Upper lobe of left lung (tissue), 4 donors: ENCODE results near the gene DCAF4.

Experiments
- POLR2A ChIP-seq, 4 donors: fragments of 450-650 bp; IDR thresholded peaks; one replicate each; pipeline ENCODE4 v1.5.1; 2016 to 2017; ENCODE audit warnings: antibody characterized with exemption in 4 of 4, mild to moderate bottlenecking in 2 of 4
- TF ChIP-seq, protein P1 (sequence below), 6 experiments: fragments of 450-650 bp in 4 of 6; fragments of 200-600 bp in 2 of 6; sonication (generic) in 2 of 6; IDR thresholded peaks; one replicate each; pipeline ENCODE4 v1.5.1; 2016 to 2019; ENCODE audit warnings: antibody characterized with exemption in 6 of 6

DNA sequence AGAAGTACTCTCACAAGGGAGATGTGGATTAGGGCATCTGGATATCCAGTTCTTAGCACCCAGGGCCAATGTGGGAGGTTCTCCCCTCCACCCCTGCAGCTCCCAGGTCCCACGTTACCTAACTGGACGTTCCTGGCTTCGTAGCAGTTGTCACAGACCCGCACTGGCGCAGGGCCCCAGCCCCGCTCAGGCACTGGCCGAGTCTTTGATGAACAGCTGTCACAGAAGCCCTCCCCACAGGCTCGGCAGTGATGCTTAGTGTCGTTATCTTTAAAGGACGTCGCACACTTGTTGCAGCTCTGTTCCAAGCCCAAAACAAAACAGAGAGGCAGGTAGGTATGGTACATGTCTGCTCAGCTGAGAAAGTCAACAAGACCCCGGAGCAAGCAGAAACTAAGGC lies 48.4 kb downstream of the DCAF4 start:
- TF ChIP-seq POLR2A (IDR thresholded peaks at IDR 0.05), result no peak
- TF ChIP-seq, protein P1, sequence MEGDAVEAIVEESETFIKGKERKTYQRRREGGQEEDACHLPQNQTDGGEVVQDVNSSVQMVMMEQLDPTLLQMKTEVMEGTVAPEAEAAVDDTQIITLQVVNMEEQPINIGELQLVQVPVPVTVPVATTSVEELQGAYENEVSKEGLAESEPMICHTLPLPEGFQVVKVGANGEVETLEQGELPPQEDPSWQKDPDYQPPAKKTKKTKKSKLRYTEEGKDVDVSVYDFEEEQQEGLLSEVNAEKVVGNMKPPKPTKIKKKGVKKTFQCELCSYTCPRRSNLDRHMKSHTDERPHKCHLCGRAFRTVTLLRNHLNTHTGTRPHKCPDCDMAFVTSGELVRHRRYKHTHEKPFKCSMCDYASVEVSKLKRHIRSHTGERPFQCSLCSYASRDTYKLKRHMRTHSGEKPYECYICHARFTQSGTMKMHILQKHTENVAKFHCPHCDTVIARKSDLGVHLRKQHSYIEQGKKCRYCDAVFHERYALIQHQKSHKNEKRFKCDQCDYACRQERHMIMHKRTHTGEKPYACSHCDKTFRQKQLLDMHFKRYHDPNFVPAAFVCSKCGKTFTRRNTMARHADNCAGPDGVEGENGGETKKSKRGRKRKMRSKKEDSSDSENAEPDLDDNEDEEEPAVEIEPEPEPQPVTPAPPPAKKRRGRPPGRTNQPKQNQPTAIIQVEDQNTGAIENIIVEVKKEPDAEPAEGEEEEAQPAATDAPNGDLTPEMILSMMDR (IDR thresholded peaks at IDR 0.05), result no peak
